GM23338 (cell line): ENCODE results near the gene CCDC97. TPM values are rescaled to one million over a fixed set of nuclear protein-coding genes. Genes with fewer than 3 reads are reported as not detected.
A peak's percentile ranks its signal among the peaks of the same experiment; 100 is the strongest.

Experiments used
- ATAC-seq: fragments of 200-7000 bp; cut with Tn5 transposase; 3 replicates; pipeline ENCODE4 v1.9.1; 2020
- DNase-seq: peaks from one replicate; pipeline ENCODE4 v3.0.0-alpha.2; 2015; ENCODE audit warnings: low spot score
- H2AFZ ChIP-seq: fragments of 200-600 bp; sonication (generic); 2 replicates; pipeline ENCODE4 v1.8.0; 2016; ENCODE audit warnings: antibody characterized with exemption, mild to moderate bottlenecking, moderate library complexity
- H3F3A ChIP-seq: fragments of 200-600 bp; sonication (generic); replicated peaks from 2 replicates; pipeline ENCODE4 v1.8.0; 2017; ENCODE audit warnings: antibody characterized with exemption, mixed run types, low read depth
- H3K27ac ChIP-seq: fragments of 200-600 bp; sonication (generic); 2 replicates; pipeline ENCODE4 v1.6.1; 2016; ENCODE audit warnings: low read depth
- H3K27me3 ChIP-seq: fragments of 200-600 bp; sonication (generic); 2 replicates; pipeline ENCODE4 v1.8.0; 2016; ENCODE audit warnings: mild to moderate bottlenecking, mixed run types, moderate library complexity; ENCODE audit not compliant: insufficient read depth
- H3K36me3 ChIP-seq: fragments of 200-600 bp; sonication (generic); 2 replicates; pipeline ENCODE4 v1.8.0; 2016; ENCODE audit warnings: mild to moderate bottlenecking; ENCODE audit not compliant: insufficient read depth
- H3K4me1 ChIP-seq: fragments of 200-600 bp; sonication (generic); 2 replicates; pipeline ENCODE4 v1.8.0; 2016; ENCODE audit warnings: mild to moderate bottlenecking, moderate library complexity; ENCODE audit not compliant: insufficient read depth
- H3K4me2 ChIP-seq: fragments of 200-600 bp; sonication (generic); 2 replicates; pipeline ENCODE4 v1.7.1; 2017; ENCODE audit warnings: mixed run types
- H3K4me3 ChIP-seq: fragments of 200-600 bp; sonication (generic); 2 replicates; pipeline ENCODE4 v1.6.1; 2016; ENCODE audit warnings: mixed run types
- H3K79me2 ChIP-seq: fragments of 200-600 bp; sonication (generic); replicated peaks from 2 replicates; pipeline ENCODE4 v1.8.0; 2017; ENCODE audit warnings: mild to moderate bottlenecking; ENCODE audit not compliant: insufficient read depth
- H3K9me2 ChIP-seq: fragments of 200-600 bp; sonication (generic); 2 replicates; pipeline ENCODE4 v1.8.0; 2017; ENCODE audit not compliant: insufficient read depth
- H4K20me1 ChIP-seq: fragments of 200-600 bp; sonication (generic); replicated peaks from 2 replicates; pipeline ENCODE4 v1.8.0; 2017; ENCODE audit warnings: mild to moderate bottlenecking; ENCODE audit not compliant: insufficient read depth
- H3K27ac Mint-ChIP-seq: 2 replicates; pipeline ENCODE4 v1.8.0; 2020; ENCODE audit warnings: inconsistent platforms, mild to moderate bottlenecking, moderate library complexity, mixed read lengths
- H3K27me3 Mint-ChIP-seq: 3 replicates; pipeline ENCODE4 v1.8.0; 2022; ENCODE audit warnings: low read depth, mild to moderate bottlenecking, moderate library complexity, mixed read lengths, inconsistent platforms; ENCODE audit not compliant: insufficient read depth, poor library complexity
- H3K36me3 Mint-ChIP-seq: 3 replicates; pipeline ENCODE4 v1.8.0; 2021; ENCODE audit warnings: low read depth, mild to moderate bottlenecking, inconsistent platforms, moderate library complexity, mixed read lengths
- H3K4me1 Mint-ChIP-seq: 3 replicates; pipeline ENCODE4 v1.8.0; 2020; ENCODE audit warnings: mild to moderate bottlenecking, inconsistent platforms, mixed read lengths
- H3K4me3 Mint-ChIP-seq: 3 replicates; pipeline ENCODE4 v1.8.0; 2021; ENCODE audit warnings: moderate library complexity, mild to moderate bottlenecking, inconsistent platforms, mixed read lengths
- H3K9me3 Mint-ChIP-seq: 3 replicates; pipeline ENCODE4 v1.8.0; 2020; ENCODE audit warnings: moderate library complexity, mild to moderate bottlenecking, inconsistent platforms, mixed read lengths
- CREB1 ChIP-seq: fragments of 250-450 bp; sonication (Bioruptor Pico); IDR thresholded peaks from 2 replicates; pipeline ENCODE4 v1.5.0; 2020; ENCODE audit warnings: low read depth, mild to moderate bottlenecking, moderate library complexity
- CTCF ChIP-seq, 2 experiments: fragments of 200-600 bp in 1 of 2; sonication (generic) in 1 of 2; conservative IDR thresholded peaks; 2 replicates each; pipeline versions ENCODE4 v1.5.1 to v1.6.1; 2016 to 2017; ENCODE audit warnings: antibody characterized with exemption in 2 of 2, low read depth in 2 of 2, mild to moderate bottlenecking in 2 of 2, moderate library complexity in 1 of 2
- EZH2phosphoT487 ChIP-seq: fragments of 200-600 bp; sonication (generic); IDR thresholded peaks from one replicate; pipeline ENCODE4 v1.8.1; 2018; ENCODE audit warnings: antibody characterized with exemption; ENCODE audit not compliant: unreplicated experiment
- JUNB ChIP-seq: IDR thresholded peaks from one replicate; pipeline ENCODE4 v1.6.1; 2016; ENCODE audit warnings: antibody characterized with exemption; ENCODE audit not compliant: unreplicated experiment
- POLR2AphosphoS5 ChIP-seq: IDR thresholded peaks from 2 replicates; pipeline ENCODE4 v1.6.1; 2016; ENCODE audit warnings: antibody characterized with exemption, low read depth
- REST ChIP-seq: IDR thresholded peaks from one replicate; pipeline ENCODE4 v1.6.1; 2018; ENCODE audit warnings: antibody characterized with exemption; ENCODE audit not compliant: unreplicated experiment
- STAT1 ChIP-seq: IDR thresholded peaks from one replicate; pipeline ENCODE4 v1.6.1; 2016; ENCODE audit warnings: antibody characterized with exemption; ENCODE audit not compliant: unreplicated experiment
- ZNF331 ChIP-seq: fragments of 250-450 bp; sonication (Bioruptor Pico); IDR thresholded peaks from 2 replicates; pipeline ENCODE4 v1.5.0; 2020; ENCODE audit warnings: low read depth, mild to moderate bottlenecking, moderate library complexity
- ZNF462 ChIP-seq: fragments of 250-450 bp; sonication (Bioruptor Pico); IDR thresholded peaks from 2 replicates; pipeline ENCODE4 v1.5.0; 2020; ENCODE audit warnings: mild to moderate bottlenecking, moderate library complexity
- polyA plus RNA-seq: library from polyadenylated mRNA; unstranded; fragments of >200 nt; fragmentation: Nextera tagmentation; extraction: Ambion mirVana; gene quantifications from 2 replicates; pipeline ENCODE4 v1.2.1, GENCODE V29; 2016
- total RNA-seq: library from RNA; depleted of rRNA; stranded (reverse); fragments of >200 nt; shearing (Covaris generic); gene quantifications from 2 replicates; pipeline ENCODE4 v1.2.3, GENCODE V29; 2014

Gene CCDC97
- total and polyA plus RNA-seq, 2 experiments from 2014 or later = 8.0 to 11.0 TPM

GRCh38 chr19:41320568-41320967 lies 10.6 kb downstream of the CCDC97 start (continued):
- no peak for TF ChIP-seq ZNF462 (CRISPR knock-in tag)
- TF ChIP-seq REST = no peak

GRCh38 chr19:41321204-41321599 lies 11.2 kb downstream of the CCDC97 start:
- Histone ChIP-seq H3K36me3 (no peaks in the 10 kb centered on the region), H3K9me2 (no peaks in the 10 kb centered on the region), H3K4me2 (peak overlapping the region; percentile 48; the same call in 1 of the 2 replicates), H3K79me2 (no peaks in the 10 kb centered on the region), H3K27ac (0 out of 2 replicates have a peak overlapping the region, but pooled peaks have one; percentile 50), H3K27me3 (no peaks in the 10 kb centered on the region), H3K4me1 (peaks cover 37% of the 10 kb centered on the region), H3K4me3 (no peak overlapping the region), H2AFZ (no peak overlapping the region), H3F3A (peaks cover 27% of the 10 kb centered on the region), H4K20me1 (no peaks in the 10 kb centered on the region; the same call in 1 of the 2 replicates)
- peaks cover 3% of the 10 kb centered on the region; the same call in 2 of the 3 replicates for H3K9me3 Mint-ChIP-seq
- no peak for DNase-seq
- H3K36me3 Mint-ChIP-seq = peaks cover 49% of the 10 kb centered on the region
- ATAC-seq = no peak
- H3K27me3 Mint-ChIP-seq = peaks cover 20% of the 10 kb centered on the region
- H3K4me3 Mint-ChIP-seq = no peak overlapping the region; the same call in 2 of the 3 replicates
- H3K27ac Mint-ChIP-seq = no peak overlapping the region
- H3K4me1 Mint-ChIP-seq = peaks cover 40% of the 10 kb centered on the region
- no peak for TF ChIP-seq JUNB
- TF ChIP-seq ZNF331 (CRISPR knock-in tag) = no peak
- no peak for TF ChIP-seq POLR2AphosphoS5
- no peak for TF ChIP-seq REST
- TF ChIP-seq CREB1 = no peak
- no peak for TF ChIP-seq CTCF (conservative IDR thresholded peaks at IDR 0.05; ENCODE audit: low read depth in 2 of 2)
- no peak for TF ChIP-seq STAT1
- TF ChIP-seq EZH2phosphoT487 = no peak
